ENCODE data around the gene CACTIN.
"Not testable (repeated sequence)": the region's sequence is repeated elsewhere in the genome, so short reads cannot be mapped to it uniquely, and the experiment has no call there.

- TF ChIP-seq CTCF (conservative IDR thresholded peaks at IDR 0.05); EZH2 (IDR thresholded peaks at IDR 0.05; ENCODE audit: low read depth): not testable (repeated sequence)
Measured at GRCh38 chr19:3584036-3584802, 42.4 kb downstream of the CACTIN start.
